ENCODE data around the gene GAB2. TPM values are rescaled to one million over a fixed set of nuclear protein-coding genes. Genes with fewer than 3 reads are reported as not detected.

Gene GAB2
- total RNA-seq, 1 experiment from 2014 or later, result 10.0 TPM

- in situ Hi-C loops (cut with HindIII; ENCODE audit: low pct_unique_long_range_greater_than_20kb, low sequenced_read_pairs) (no loop called here), intact Hi-C loops (cut with micrococcal nuclease; ENCODE audit: unreplicated experiment) (no loop called here)
- no peak for TF ChIP-seq CTCF (IDR thresholded peaks at IDR 0.05)
- Histone ChIP-seq H3K36me3 (ENCODE audit: control insufficient read depth, insufficient read depth, low read length) (no peaks in the 10 kb centered on the region), H3K9me3 (ENCODE audit: control insufficient read depth, insufficient read depth, low read depth, low read length) (peaks cover 6% of the 10 kb centered on the region; the same call in 1 of the 2 replicates), H3K4me3 (ENCODE audit: low read depth in 2 of 2, low read length in 2 of 2) (no peak overlapping the region), H3K27ac (ENCODE audit: low read length) (no peak overlapping the region), H3K27me3 (ENCODE audit: control insufficient read depth, insufficient read depth, low read length) (no peaks in the 10 kb centered on the region), H3K4me1 (ENCODE audit: control insufficient read depth, insufficient read depth, low read length) (no peaks in the 10 kb centered on the region)
- DNase-seq (ENCODE audit: low read depth, low spot score) (no peak), ATAC-seq (no peak)
- POLR2A ChIA-PET, result no interaction called here
- BruUV-seq (replicated peaks), result no TSS peak
- CTCF ChIA-PET, result no interaction called here
These were observed 177.8 kb downstream of the GAB2 start for GRCh38 chr11:78239781-78240180.

GRCh38 chr11:78237293-78238046, 180.2 kb downstream of the GAB2 start:
- TF ChIP-seq POLR2AphosphoS5 (IDR thresholded peaks at IDR 0.05; ENCODE audit: low read depth, low read length) (no peak), REST (IDR thresholded peaks at IDR 0.05; ENCODE audit: insufficient read depth in 1 of 2, low read depth in 2 of 2, low read length in 1 of 2) (no peak), SIN3A (IDR thresholded peaks at IDR 0.05; ENCODE audit: borderline replicate concordance, insufficient read depth, low read depth, low read length) (no peak), TCF7L2 (IDR thresholded peaks at IDR 0.05; ENCODE audit: low read depth, low read length) (no peak), CTCF (IDR thresholded peaks at IDR 0.05) (no peak)
- Histone ChIP-seq H3K4me3 (ENCODE audit: low read depth in 2 of 2, low read length in 2 of 2) (no peak overlapping the region), H3K4me1 (ENCODE audit: control insufficient read depth, insufficient read depth, low read length) (no peaks in the 10 kb centered on the region), H3K9me3 (ENCODE audit: control insufficient read depth, insufficient read depth, low read depth, low read length) (peaks cover 6% of the 10 kb centered on the region; the same call in 1 of the 2 replicates), H3K36me3 (ENCODE audit: control insufficient read depth, insufficient read depth, low read length) (no peaks in the 10 kb centered on the region), H3K27me3 (ENCODE audit: control insufficient read depth, insufficient read depth, low read length) (no peaks in the 10 kb centered on the region), H3K27ac (ENCODE audit: low read length) (no peak overlapping the region)
- no TSS peak for BruUV-seq (replicated peaks)
- POLR2A ChIA-PET, result no interaction called here
- CTCF ChIA-PET, result interaction anchor here (0.6 kb wide), 1 partner anchor 9 kb away, joined by 4 read pairs; no protein-coding TSS in a partner anchor
- in situ Hi-C loops (cut with HindIII; ENCODE audit: low pct_unique_long_range_greater_than_20kb, low sequenced_read_pairs) (no loop called here), intact Hi-C loops (cut with micrococcal nuclease; ENCODE audit: unreplicated experiment) (no loop called here)
- DNase-seq (ENCODE audit: low read depth, low spot score) (no peak), ATAC-seq (no peak)
